ENCODE measurements around the gene ANKRD34A. TPM values are rescaled to one million over a fixed set of nuclear protein-coding genes. Genes with fewer than 3 reads are reported as not detected.

The ANKRD34A gene
- total and polyA plus RNA-seq, 2 experiments from 2014 or later: 0.16 to 0.35 TPM

- Histone ChIP-seq H3K4me2 (no peak overlapping the region), H4K20me1 (replicated peaks; ENCODE audit: insufficient read depth) (no peaks in the 10 kb centered on the region), H3K9me2 (ENCODE audit: insufficient read depth) (no peaks in the 10 kb centered on the region), H3K36me3 (ENCODE audit: insufficient read depth) (no peaks in the 10 kb centered on the region), H3K4me3 (no peak overlapping the region), H3K27ac (ENCODE audit: low read depth) (no peak overlapping the region), H2AFZ (no peak overlapping the region), H3K27me3 (ENCODE audit: insufficient read depth) (no peaks in the 10 kb centered on the region), H3K79me2 (replicated peaks; ENCODE audit: insufficient read depth) (no peaks in the 10 kb centered on the region), H3K4me1 (ENCODE audit: insufficient read depth) (peaks cover 12% of the 10 kb centered on the region), H3F3A (replicated peaks; ENCODE audit: low read depth) (no peaks in the 10 kb centered on the region)
- Mint-ChIP-seq H3K27ac (no peak overlapping the region), H3K9me3 (no peaks in the 10 kb centered on the region), H3K4me3 (no peak overlapping the region), H3K4me1 (peaks cover 18% of the 10 kb centered on the region), H3K36me3 (ENCODE audit: low read depth) (no peaks in the 10 kb centered on the region), H3K27me3 (ENCODE audit: insufficient read depth, low read depth, poor library complexity) (peaks cover 3% of the 10 kb centered on the region)
- DNase-seq (ENCODE audit: low spot score) (no peak), ATAC-seq (no peak)
- TF ChIP-seq ZNF462 (CRISPR knock-in tag; IDR thresholded peaks at IDR 0.05) (no peak), STAT1 (IDR thresholded peaks at IDR 0.05; ENCODE audit: unreplicated experiment) (no peak), EZH2phosphoT487 (IDR thresholded peaks at IDR 0.05; ENCODE audit: unreplicated experiment) (no peak), ZNF331 (CRISPR knock-in tag; IDR thresholded peaks at IDR 0.05; ENCODE audit: low read depth) (no peak), ZNF114 (CRISPR knock-in tag; IDR thresholded peaks at IDR 0.05) (no peak), ETS1 (IDR thresholded peaks at IDR 0.05) (no peak), POLR2AphosphoS5 (IDR thresholded peaks at IDR 0.05; ENCODE audit: low read depth) (no peak), REST (IDR thresholded peaks at IDR 0.05; ENCODE audit: unreplicated experiment) (no peak), NANOG (IDR thresholded peaks at IDR 0.05; ENCODE audit: borderline replicate concordance) (no peak), CTCF (conservative IDR thresholded peaks at IDR 0.05; ENCODE audit: low read depth in 2 of 2) (no peak), CREB1 (CRISPR knock-in tag; IDR thresholded peaks at IDR 0.05; ENCODE audit: low read depth) (no peak), EZH2 (IDR thresholded peaks at IDR 0.05; ENCODE audit: low read depth, unreplicated experiment) (no peak), JUNB (IDR thresholded peaks at IDR 0.05; ENCODE audit: unreplicated experiment) (no peak)
Observed at GRCh38 chr1:145944532-145944931, 19.8 kb downstream of the ANKRD34A start.
